GM23248 (cell line): ENCODE results near the gene XRCC6. TPM values are rescaled to one million over a fixed set of nuclear protein-coding genes. Genes with fewer than 3 reads are reported as not detected.
"Not testable (repeated sequence)": the region's sequence is repeated elsewhere in the genome, so short reads cannot be mapped to it uniquely, and the experiment has no call there.

Experiments used
- DNase-seq: peaks from one replicate; pipeline ENCODE4 v3.0.0-alpha.2; 2015
- H2AFZ ChIP-seq: fragments of 200-600 bp; sonication (generic); 2 replicates; pipeline ENCODE4 v1.6.1; 2016; ENCODE audit warnings: antibody characterized with exemption
- H3F3A ChIP-seq: fragments of 200-600 bp; sonication (generic); 2 replicates; pipeline ENCODE4 v1.6.1; 2016; ENCODE audit warnings: mild to moderate bottlenecking, antibody characterized with exemption, mixed run types; ENCODE audit not compliant: insufficient read depth
- H3K27ac ChIP-seq: fragments of 200-600 bp; sonication (generic); 2 replicates; pipeline ENCODE4 v1.5.1; 2016; ENCODE audit warnings: mild to moderate bottlenecking
- H3K27me3 ChIP-seq: fragments of 200-600 bp; sonication (generic); replicated peaks from 2 replicates; pipeline ENCODE4 v1.6.1; 2016; ENCODE audit warnings: mild to moderate bottlenecking; ENCODE audit not compliant: insufficient read depth
- H3K36me3 ChIP-seq: fragments of 200-600 bp; sonication (generic); 2 replicates; pipeline ENCODE4 v1.6.1; 2016; ENCODE audit warnings: low read depth, mild to moderate bottlenecking
- H3K4me1 ChIP-seq: fragments of 200-600 bp; sonication (generic); 2 replicates; pipeline ENCODE4 v1.6.1; 2016; ENCODE audit warnings: mild to moderate bottlenecking; ENCODE audit not compliant: insufficient read depth
- H3K4me2 ChIP-seq: fragments of 200-600 bp; sonication (generic); one replicate; pipeline ENCODE4 v1.6.1; 2016; ENCODE audit warnings: mild to moderate bottlenecking; ENCODE audit not compliant: unreplicated experiment
- H3K4me3 ChIP-seq: fragments of 200-600 bp; sonication (generic); 2 replicates; pipeline ENCODE4 v1.5.1; 2016; ENCODE audit warnings: mild to moderate bottlenecking
- H3K79me2 ChIP-seq: fragments of 200-600 bp; sonication (generic); 2 replicates; pipeline ENCODE4 v1.6.1; 2016; ENCODE audit warnings: mild to moderate bottlenecking; ENCODE audit not compliant: insufficient read depth
- H3K9ac ChIP-seq: fragments of 200-600 bp; sonication (generic); 2 replicates; pipeline ENCODE4 v1.6.1; 2016; ENCODE audit warnings: mild to moderate bottlenecking
- H3K9me2 ChIP-seq: fragments of 200-600 bp; sonication (generic); 2 replicates; pipeline ENCODE4 v1.6.1; 2016; ENCODE audit warnings: mixed run types, mild to moderate bottlenecking, moderate library complexity; ENCODE audit not compliant: insufficient read depth
- H3K9me3 ChIP-seq: fragments of 200-600 bp; sonication (generic); one replicate; pipeline ENCODE4 v1.6.1; 2017; ENCODE audit warnings: low read depth
- H4K20me1 ChIP-seq: fragments of 200-600 bp; sonication (generic); 2 replicates; pipeline ENCODE4 v1.6.0; 2016; ENCODE audit not compliant: insufficient read depth
- EZH2 ChIP-seq: fragments of 200-600 bp; sonication (generic); IDR thresholded peaks from 2 replicates; pipeline ENCODE4 v1.6.1; 2018; ENCODE audit warnings: antibody characterized with exemption, mild to moderate bottlenecking; ENCODE audit not compliant: insufficient read depth, poor library complexity, severe bottlenecking
- EZH2phosphoT487 ChIP-seq: fragments of 200-600 bp; sonication (generic); IDR thresholded peaks from 2 replicates; pipeline ENCODE4 v1.6.1; 2018; ENCODE audit warnings: antibody characterized with exemption, moderate library complexity, mild to moderate bottlenecking, low read depth; ENCODE audit not compliant: insufficient read depth
- WGBS, 2 experiments: methylation state at CpG; one replicate each; pipeline ENCODE4 v1.1.6; 2015 to 2017; ENCODE audit warnings: low lambda C conversion rate in 2 of 2, low coverage in 1 of 2; ENCODE audit errors: missing lambda C conversion rate in 2 of 2; 5-methylcytosine and 5-hydroxymethylcytosine counted together
- in situ Hi-C: fragments of 300-500 bp; cut with MboI; formaldehyde crosslinking; loops from 2 replicates; pipeline ENCODE4 v1.15.0; 2020
- polyA plus RNA-seq: library from polyadenylated mRNA; unstranded; fragments of >200 nt; fragmentation: Nextera tagmentation; extraction: Ambion mirVana; gene quantifications from 2 replicates; pipeline ENCODE4 v1.2.1, GENCODE V29; 2016
- total RNA-seq: library from RNA; depleted of rRNA; stranded (reverse); fragments of >200 nt; shearing (Covaris generic); gene quantifications from 2 replicates; pipeline ENCODE4 v1.2.3, GENCODE V29; 2014

XRCC6 gene
- total and polyA plus RNA-seq, 2 experiments from 2014 or later: 288 to 319 TPM

- Histone ChIP-seq H3K9me2 (no peaks in the 10 kb centered on the region), H3K4me1 (peaks cover 28% of the 10 kb centered on the region), H3K79me2 (no peaks in the 10 kb centered on the region), H3F3A (peaks cover 66% of the 10 kb centered on the region), H3K4me3 (no peak overlapping the region), H2AFZ (no peak overlapping the region), H3K4me2 (no peak overlapping the region), H4K20me1 (no peaks in the 10 kb centered on the region), H3K9me3 (no peaks in the 10 kb centered on the region), H3K9ac (no peak overlapping the region), H3K27ac (no peak overlapping the region; the same call in 1 of the 2 replicates), H3K27me3 (no peaks in the 10 kb centered on the region), H3K36me3 (peaks cover 41% of the 10 kb centered on the region)
- no peak for TF ChIP-seq EZH2
- TF ChIP-seq EZH2phosphoT487: no peak
- in situ Hi-C loops: no loop called here
- DNase-seq: peak; percentile 25
These were observed 43.4 kb downstream of the XRCC6 start for GRCh38 chr22:41664490-41664889.

- peaks cover 32% of the 10 kb centered on the region for H3K4me1 ChIP-seq
- no peak overlapping the region for H3K27ac ChIP-seq
- no peak overlapping the region for H2AFZ ChIP-seq
- no peak overlapping the region for H3K4me2 ChIP-seq
- H3K27me3 ChIP-seq: no peaks in the 10 kb centered on the region
- WGBS, 2 experiments: 79 to 91% methylated on average over 3 of the region's 3 CpGs
- DNase-seq: no peak
- H3K9ac ChIP-seq: no peak overlapping the region
- H3F3A ChIP-seq: peaks cover 64% of the 10 kb centered on the region
- in situ Hi-C loops: no loop called here
- no peaks in the 10 kb centered on the region for H3K9me3 ChIP-seq
- no peaks in the 10 kb centered on the region for H3K9me2 ChIP-seq
- peaks cover 38% of the 10 kb centered on the region for H3K36me3 ChIP-seq
- H3K4me3 ChIP-seq: no peak overlapping the region
- no peaks in the 10 kb centered on the region for H3K79me2 ChIP-seq
- TF ChIP-seq EZH2: no peak
- TF ChIP-seq EZH2phosphoT487: no peak
- H4K20me1 ChIP-seq: no peaks in the 10 kb centered on the region
These were observed 43.9 kb downstream of the XRCC6 start for GRCh38 chr22:41664951-41665350.

DNA sequence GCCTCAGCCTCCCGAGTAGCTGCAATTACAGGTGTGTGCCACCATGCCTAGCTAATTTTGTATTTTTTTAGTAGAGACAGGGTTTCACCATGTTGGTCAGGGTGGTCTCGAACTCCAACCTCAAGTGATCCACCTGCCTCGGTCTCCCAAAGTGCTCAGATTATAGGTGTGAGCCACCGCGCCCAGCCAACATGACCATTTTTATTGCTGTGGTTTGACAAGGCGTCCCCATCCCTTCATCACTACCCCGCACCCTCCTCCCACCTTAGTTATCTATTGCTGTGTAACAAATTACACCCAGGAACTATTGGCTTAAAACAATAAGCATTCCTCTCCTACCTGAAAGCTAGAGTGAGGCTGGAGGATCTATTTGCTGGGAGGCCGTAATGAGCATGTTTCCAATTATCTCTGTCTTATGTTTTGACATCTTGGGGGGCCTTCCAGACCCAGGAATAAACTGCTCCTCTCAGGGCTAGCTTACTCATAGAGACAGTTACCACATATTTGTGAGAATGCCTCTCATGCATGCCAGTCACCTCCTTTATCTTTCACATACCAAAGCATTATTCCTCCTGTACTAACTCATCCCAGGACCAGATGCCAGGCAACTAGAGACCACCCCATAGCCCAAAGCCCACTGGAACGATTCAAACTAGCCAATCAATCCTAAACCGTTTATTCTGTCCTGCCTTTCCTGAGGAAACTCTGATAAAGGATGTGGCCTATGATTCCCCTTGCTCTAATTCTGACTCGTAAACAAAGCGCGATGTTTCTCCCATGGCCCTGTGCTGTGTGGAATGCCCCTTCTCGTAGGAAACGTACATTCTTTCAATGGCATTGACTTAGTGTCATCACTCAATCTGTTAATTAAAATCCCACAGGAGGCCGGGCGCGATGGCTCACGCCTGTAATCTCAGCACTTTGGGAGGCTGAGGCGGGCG is 48.1 kb downstream of the XRCC6 start:
- Histone ChIP-seq H3K27me3 (no peaks in the 10 kb centered on the region), H2AFZ (no peak overlapping the region), H3K4me1 (peaks cover 37% of the 10 kb centered on the region), H3K9me2 (no peaks in the 10 kb centered on the region), H3K27ac (peak overlapping the region; percentile 72), H4K20me1 (no peaks in the 10 kb centered on the region), H3F3A (peaks cover 45% of the 10 kb centered on the region), H3K4me2 (peak overlapping the region; percentile 41), H3K9ac (peak overlapping the region; percentile 32; the same call in 1 of the 2 replicates), H3K79me2 (peaks cover 41% of the 10 kb centered on the region), H3K36me3 (peaks cover 7% of the 10 kb centered on the region; the same call in 1 of the 2 replicates), H3K9me3 (no peaks in the 10 kb centered on the region), H3K4me3 (no peak overlapping the region)
- 53 to 61% methylated on average over 21 of the region's 21 CpGs for WGBS, 2 experiments
- TF ChIP-seq EZH2phosphoT487 (no peak), EZH2 (no peak)
- in situ Hi-C loops: no loop called here
- DNase-seq: peak; percentile 84

- H3K4me2 ChIP-seq, in situ Hi-C loops, H4K20me1 ChIP-seq, H2AFZ ChIP-seq, H3K4me3 ChIP-seq, H3K27me3 ChIP-seq, DNase-seq, H3K9ac ChIP-seq, H3K9me2 ChIP-seq, H3K9me3 ChIP-seq, H3K36me3 ChIP-seq, H3K27ac ChIP-seq: not testable (repeated sequence)
- Histone ChIP-seq H3F3A (peaks cover 35% of the 10 kb centered on the region), H3K79me2 (peaks cover 69% of the 10 kb centered on the region), H3K4me1 (peaks cover 31% of the 10 kb centered on the region)
- 93 to 97% methylated on average over 10 of the region's 10 CpGs for WGBS, 2 experiments
These were observed 51.0 kb downstream of the XRCC6 start for GRCh38 chr22:41672096-41672495.
